Measurements from ENCODE around the gene SETDB2.

DNA sequence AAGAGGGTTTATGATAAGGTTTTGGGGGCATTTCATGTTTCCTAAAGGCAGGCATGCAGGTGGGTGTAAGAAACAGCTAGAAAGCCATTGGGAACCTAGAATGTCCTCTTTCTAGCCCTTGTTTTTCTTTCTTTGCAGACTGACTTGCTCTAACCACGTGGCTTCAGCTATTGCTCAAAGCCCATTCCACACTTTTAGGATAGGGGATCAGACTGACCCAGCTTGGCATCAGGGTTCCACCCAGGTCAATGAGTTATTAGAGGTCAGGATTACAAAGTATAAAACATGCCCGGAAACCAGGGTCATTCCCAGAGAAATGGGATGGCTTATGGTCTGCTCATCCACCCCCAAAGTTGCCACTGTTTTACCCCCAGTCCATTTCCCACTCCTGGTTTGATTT is 68.5 kb downstream of the SETDB2 start:
- TF ChIP-seq, protein P1, sequence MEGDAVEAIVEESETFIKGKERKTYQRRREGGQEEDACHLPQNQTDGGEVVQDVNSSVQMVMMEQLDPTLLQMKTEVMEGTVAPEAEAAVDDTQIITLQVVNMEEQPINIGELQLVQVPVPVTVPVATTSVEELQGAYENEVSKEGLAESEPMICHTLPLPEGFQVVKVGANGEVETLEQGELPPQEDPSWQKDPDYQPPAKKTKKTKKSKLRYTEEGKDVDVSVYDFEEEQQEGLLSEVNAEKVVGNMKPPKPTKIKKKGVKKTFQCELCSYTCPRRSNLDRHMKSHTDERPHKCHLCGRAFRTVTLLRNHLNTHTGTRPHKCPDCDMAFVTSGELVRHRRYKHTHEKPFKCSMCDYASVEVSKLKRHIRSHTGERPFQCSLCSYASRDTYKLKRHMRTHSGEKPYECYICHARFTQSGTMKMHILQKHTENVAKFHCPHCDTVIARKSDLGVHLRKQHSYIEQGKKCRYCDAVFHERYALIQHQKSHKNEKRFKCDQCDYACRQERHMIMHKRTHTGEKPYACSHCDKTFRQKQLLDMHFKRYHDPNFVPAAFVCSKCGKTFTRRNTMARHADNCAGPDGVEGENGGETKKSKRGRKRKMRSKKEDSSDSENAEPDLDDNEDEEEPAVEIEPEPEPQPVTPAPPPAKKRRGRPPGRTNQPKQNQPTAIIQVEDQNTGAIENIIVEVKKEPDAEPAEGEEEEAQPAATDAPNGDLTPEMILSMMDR (IDR thresholded peaks at IDR 0.05): no peak
- TF ChIP-seq POLR2A (IDR thresholded peaks at IDR 0.05) (no peak), EP300 (IDR thresholded peaks at IDR 0.05; ENCODE audit: low read depth) (no peak)
